H9 (cell line): Measurements from ENCODE around the gene LRMDA. TPM values are rescaled to one million over a fixed set of nuclear protein-coding genes. Genes with fewer than 3 reads are reported as not detected.

Experiments
- DNase-seq: peaks from one replicate; pipeline ENCODE4 v3.0.0-alpha.2; 2017
- H2AFZ ChIP-seq: one replicate; pipeline ENCODE4 v1.6.1; 2013; ENCODE audit warnings: mild to moderate bottlenecking, low read length, control low read depth, moderate library complexity
- H2AK5ac ChIP-seq: 2 replicates; pipeline ENCODE4 v1.6.1; 2013; ENCODE audit warnings: low read length, control low read depth, mixed read lengths; ENCODE audit not compliant: insufficient read length
- H2BK120ac ChIP-seq: one replicate; pipeline ENCODE4 v1.6.1; 2013; ENCODE audit warnings: low read depth, mild to moderate bottlenecking, low read length, control low read depth, inconsistent platforms; ENCODE audit not compliant: poor library complexity, severe bottlenecking
- H2BK12ac ChIP-seq: 2 replicates; pipeline ENCODE4 v1.6.1; 2013; ENCODE audit warnings: low read length, control low read depth, mixed read lengths, low read depth; ENCODE audit not compliant: insufficient read length
- H2BK15ac ChIP-seq: 2 replicates; pipeline ENCODE4 v1.6.1; 2013; ENCODE audit warnings: low read depth, low read length, control low read depth
- H2BK20ac ChIP-seq: one replicate; pipeline ENCODE4 v1.6.1; 2013; ENCODE audit warnings: low read depth, mild to moderate bottlenecking, low read length, control low read depth, inconsistent platforms; ENCODE audit not compliant: poor library complexity, severe bottlenecking
- H2BK5ac ChIP-seq: 2 replicates; pipeline ENCODE4 v1.6.1; 2013; ENCODE audit warnings: low read length, control low read depth, mixed read lengths; ENCODE audit not compliant: insufficient read length
- H3K14ac ChIP-seq: 2 replicates; pipeline ENCODE4 v1.6.1; 2013; ENCODE audit warnings: low read length, control low read depth; ENCODE audit not compliant: insufficient read depth
- H3K18ac ChIP-seq: 2 replicates; pipeline ENCODE4 v1.6.1; 2013; ENCODE audit warnings: low read depth, mild to moderate bottlenecking, mixed read lengths, low read length, control low read depth; ENCODE audit not compliant: insufficient read length
- H3K23ac ChIP-seq: 2 replicates; pipeline ENCODE4 v1.6.1; 2013; ENCODE audit warnings: low read length, control low read depth, mixed read lengths, low read depth; ENCODE audit not compliant: insufficient read length
- H3K23me2 ChIP-seq: 2 replicates; pipeline ENCODE4 v1.6.1; 2013; ENCODE audit warnings: low read depth, mild to moderate bottlenecking, mixed read lengths, low read length, control low read depth; ENCODE audit not compliant: insufficient read length, poor library complexity, severe bottlenecking
- H3K27ac ChIP-seq: 2 replicates; pipeline ENCODE4 v1.5.1; 2013; ENCODE audit warnings: low read length, control low read depth, mixed read lengths, low read depth; ENCODE audit not compliant: insufficient read length
- H3K27me3 ChIP-seq: 2 replicates; pipeline ENCODE4 v1.6.1; 2013; ENCODE audit warnings: low read length, control low read depth, inconsistent platforms; ENCODE audit not compliant: insufficient read depth
- H3K4ac ChIP-seq: 2 replicates; pipeline ENCODE4 v1.6.1; 2013; ENCODE audit warnings: low read depth, mild to moderate bottlenecking, control low read depth, inconsistent platforms, low read length, moderate library complexity
- H3K4me1 ChIP-seq: 2 replicates; pipeline ENCODE4 v1.6.1; 2013; ENCODE audit warnings: low read length, control low read depth, inconsistent platforms; ENCODE audit not compliant: insufficient read depth
- H3K4me2 ChIP-seq: 2 replicates; pipeline ENCODE4 v1.6.1; 2013; ENCODE audit warnings: low read length, control low read depth, mixed read lengths; ENCODE audit not compliant: insufficient read length, insufficient read depth
- H3K56ac ChIP-seq: 2 replicates; pipeline ENCODE4 v1.6.1; 2013; ENCODE audit warnings: low read depth, mild to moderate bottlenecking, mixed read lengths, low read length, control low read depth; ENCODE audit not compliant: insufficient read length
- H3K79me1 ChIP-seq: 2 replicates; pipeline ENCODE4 v1.6.1; 2013; ENCODE audit warnings: low read depth, mild to moderate bottlenecking, moderate library complexity, low read length, control low read depth, inconsistent platforms; ENCODE audit not compliant: insufficient read depth, poor library complexity, severe bottlenecking
- H3K79me2 ChIP-seq: 2 replicates; pipeline ENCODE4 v1.6.1; 2013; ENCODE audit warnings: low read length, control low read depth, inconsistent platforms; ENCODE audit not compliant: insufficient read depth
- H3K9ac ChIP-seq: 2 replicates; pipeline ENCODE4 v1.6.1; 2013; ENCODE audit warnings: low read length, control low read depth, mixed read lengths; ENCODE audit not compliant: insufficient read length; ENCODE audit errors: extremely low read depth
- H3K9me3 ChIP-seq: one replicate; pipeline ENCODE4 v1.6.1; 2013; ENCODE audit warnings: low read depth, low read length, inconsistent platforms; ENCODE audit not compliant: control insufficient read depth
- H3T11ph ChIP-seq: one replicate; pipeline ENCODE4 v1.6.1; 2013; ENCODE audit warnings: mild to moderate bottlenecking, low read length, control low read depth, inconsistent platforms
- H4K20me1 ChIP-seq: one replicate; pipeline ENCODE4 v1.6.1; 2013; ENCODE audit not compliant: control insufficient read depth, insufficient read length, insufficient read depth
- H4K5ac ChIP-seq: 2 replicates; pipeline ENCODE4 v1.6.1; 2013; ENCODE audit warnings: low read depth, mild to moderate bottlenecking, mixed read lengths, low read length, control low read depth; ENCODE audit not compliant: insufficient read length
- H4K8ac ChIP-seq: replicated peaks from 2 replicates; pipeline ENCODE4 v1.6.1; 2013; ENCODE audit warnings: low read length, control low read depth, mixed read lengths, low read depth; ENCODE audit not compliant: insufficient read length
- H4K91ac ChIP-seq: 2 replicates; pipeline ENCODE4 v1.6.1; 2013; ENCODE audit warnings: low read depth, mild to moderate bottlenecking, moderate library complexity, mixed read lengths, low read length, control low read depth; ENCODE audit not compliant: insufficient read length
- H3K27ac Mint-ChIP-seq, 3 experiments: 2 replicates in 2 of 3; 3 replicates in 1 of 3; pipeline ENCODE4 v1.8.0; 2020 to 2021; ENCODE audit warnings: mixed read lengths in 3 of 3, mild to moderate bottlenecking in 1 of 3, moderate library complexity in 1 of 3
- H3K27me3 Mint-ChIP-seq: 2 replicates; pipeline ENCODE4 v1.8.0; 2021; ENCODE audit warnings: low read depth, mild to moderate bottlenecking, moderate library complexity, mixed read lengths
- H3K36me3 Mint-ChIP-seq, 3 experiments: 2 replicates in 2 of 3; 3 replicates in 1 of 3; pipeline ENCODE4 v1.8.0; 2020 to 2021; ENCODE audit warnings: low read depth in 3 of 3, mixed read lengths in 3 of 3; ENCODE audit not compliant: insufficient read depth in 1 of 3
- H3K4me1 Mint-ChIP-seq, 2 experiments: 2 replicates each; pipeline ENCODE4 v1.8.0; 2020; ENCODE audit warnings: mixed read lengths in 2 of 2
- H3K4me3 Mint-ChIP-seq, 2 experiments: 2 replicates in 1 of 2; 3 replicates in 1 of 2; pipeline ENCODE4 v1.8.0; 2020 to 2021; ENCODE audit warnings: mild to moderate bottlenecking in 2 of 2, mixed read lengths in 2 of 2, moderate library complexity in 1 of 2
- H3K9me3 Mint-ChIP-seq, 2 experiments: 2 replicates in 1 of 2; 3 replicates in 1 of 2; pipeline ENCODE4 v1.8.0; 2020; ENCODE audit warnings: mild to moderate bottlenecking in 2 of 2, mixed read lengths in 2 of 2, moderate library complexity in 1 of 2
- CTCF ChIP-seq: fragments of 200-600 bp; sonication (generic); conservative IDR thresholded peaks from 3 replicates; pipeline ENCODE4 v1.8.0; 2021; ENCODE audit warnings: antibody characterized with exemption, mild to moderate bottlenecking
- total RNA-seq: library from RNA; stranded (reverse); gene quantifications from 2 replicates; pipeline ENCODE4 v1.2.1, GENCODE V29; 2021

Gene LRMDA
- total RNA-seq, 1 experiment from 2014 or later = 1.8 TPM

GRCh38 chr10:75861582-75861981 is 430.2 kb downstream of the LRMDA start:
- Histone ChIP-seq H3K9me3 (no peaks in the 10 kb centered on the region), H3K4me1 (no peaks in the 10 kb centered on the region; the same call in none of the 2 replicates), H2BK12ac (no peak overlapping the region), H4K91ac (no peak overlapping the region), H3K18ac (no peak overlapping the region), H3K14ac (no peak overlapping the region), H2AK5ac (no peak overlapping the region), H3K4ac (no peak overlapping the region), H3K27ac (no peak overlapping the region), H3K79me1 (no peaks in the 10 kb centered on the region), H3T11ph (no peak overlapping the region), H3K79me2 (no peaks in the 10 kb centered on the region), H4K8ac (no peak overlapping the region), H2AFZ (no peak overlapping the region), H2BK120ac (no peak overlapping the region), H3K27me3 (no peaks in the 10 kb centered on the region), H3K9ac (no peak overlapping the region), H3K56ac (no peak overlapping the region), H2BK15ac (no peak overlapping the region), H2BK5ac (no peak overlapping the region), H4K5ac (no peak overlapping the region), H3K4me2 (no peak overlapping the region), H3K23ac (no peak overlapping the region), H4K20me1 (no peaks in the 10 kb centered on the region), H2BK20ac (no peak overlapping the region), H3K23me2 (no peaks in the 10 kb centered on the region)
- Mint-ChIP-seq H3K27ac (no peak overlapping the region), H3K36me3 (no peaks in the 10 kb centered on the region), H3K9me3 (no peaks in the 10 kb centered on the region), H3K4me1 (peaks cover 24 to 28% of the 10 kb centered on the region in 2 experiments), H3K27me3 (no peaks in the 10 kb centered on the region), H3K4me3 (no peak overlapping the region)
- TF ChIP-seq CTCF = no peak
- DNase-seq = no peak
